Breast epithelium (tissue), 3 donors: ENCODE data around the gene ASPRV1.

Source experiments
- CTCF ChIP-seq, 3 donors: fragments of 450-650 bp; IDR thresholded peaks; one replicate each; pipeline ENCODE4 v1.5.1; 2016 to 2017; ENCODE audit warnings: antibody characterized with exemption in 3 of 3, mild to moderate bottlenecking in 3 of 3, moderate library complexity in 3 of 3
- POLR2A ChIP-seq: fragments of 450-650 bp; IDR thresholded peaks from one replicate; pipeline ENCODE4 v1.6.1; 2016; ENCODE audit warnings: antibody characterized with exemption, mild to moderate bottlenecking, moderate library complexity
- POLR2AphosphoS5 ChIP-seq, 3 donors: sonication (generic); formaldehyde crosslinking; IDR thresholded peaks; one replicate each; pipeline ENCODE4 v1.6.1; 2017; ENCODE audit warnings: antibody characterized with exemption in 3 of 3

- TF ChIP-seq POLR2AphosphoS5 (IDR thresholded peaks at IDR 0.05) = no peak
- no peak for TF ChIP-seq POLR2A
- no peak for TF ChIP-seq CTCF (IDR thresholded peaks at IDR 0.05)
Observed at GRCh38 chr2:70008290-70008689, 46.9 kb upstream of the ASPRV1 start.
